Smooth muscle cell (in vitro differentiated cells): ENCODE measurements around the gene KCNJ1. TPM values are rescaled to one million over a fixed set of nuclear protein-coding genes. Genes with fewer than 3 reads are reported as not detected.

Source experiments
- DNase-seq: peaks from one replicate; lab custom pipeline; 2025; ENCODE audit not compliant: unreplicated experiment; lab: John Stamatoyannopoulos, UW
- H2AFZ ChIP-seq: fragments of 200-600 bp; sonication (generic); 2 replicates; pipeline ENCODE4 v1.6.0; 2016; ENCODE audit warnings: antibody characterized with exemption, low read depth, mild to moderate bottlenecking
- H3F3A ChIP-seq: fragments of 200-600 bp; sonication (generic); 2 replicates; pipeline ENCODE4 v1.6.0; 2017; ENCODE audit warnings: antibody characterized with exemption, low read depth
- H3K27ac ChIP-seq: fragments of 200-600 bp; sonication (generic); 2 replicates; pipeline ENCODE4 v1.5.1; 2016; ENCODE audit warnings: low read depth, mild to moderate bottlenecking
- H3K27me3 ChIP-seq: fragments of 200-600 bp; sonication (generic); 2 replicates; pipeline ENCODE4 v1.6.1; 2016; ENCODE audit warnings: low read depth, mild to moderate bottlenecking
- H3K36me3 ChIP-seq: fragments of 200-600 bp; sonication (generic); 2 replicates; pipeline ENCODE4 v1.5.1; 2016; ENCODE audit warnings: low read depth
- H3K4me1 ChIP-seq: fragments of 200-600 bp; sonication (generic); 2 replicates; pipeline ENCODE4 v1.5.1; 2016; ENCODE audit warnings: low read depth
- H3K4me2 ChIP-seq: fragments of 200-600 bp; sonication (generic); 2 replicates; pipeline ENCODE4 v1.6.0; 2016; ENCODE audit warnings: mild to moderate bottlenecking
- H3K4me3 ChIP-seq: fragments of 200-600 bp; sonication (generic); 2 replicates; pipeline ENCODE4 v1.5.1; 2016; ENCODE audit warnings: mild to moderate bottlenecking
- H3K79me2 ChIP-seq: fragments of 200-600 bp; sonication (generic); 2 replicates; pipeline ENCODE4 v1.6.0; 2016; ENCODE audit warnings: low read depth, mild to moderate bottlenecking
- H3K9ac ChIP-seq: fragments of 200-600 bp; sonication (generic); 2 replicates; pipeline ENCODE4 v1.6.0; 2016; ENCODE audit warnings: low read depth
- H3K9me3 ChIP-seq: fragments of 200-600 bp; sonication (generic); replicated peaks from 2 replicates; pipeline ENCODE4 v1.5.1; 2016; ENCODE audit warnings: low read depth
- H4K20me1 ChIP-seq: fragments of 200-600 bp; sonication (generic); 2 replicates; pipeline ENCODE4 v1.6.0; 2016; ENCODE audit warnings: low read depth
- CTCF ChIP-seq: fragments of 200-600 bp; sonication (generic); IDR thresholded peaks from 2 replicates; pipeline ENCODE4 v1.5.1; 2017; ENCODE audit warnings: borderline replicate concordance, mild to moderate bottlenecking, antibody characterized with exemption; ENCODE audit not compliant: insufficient read depth, poor library complexity, severe bottlenecking
- WGBS: methylation state at CpG from one replicate; pipeline ENCODE4 v1.1.7; 2016; ENCODE audit warnings: low lambda C conversion rate; 5-methylcytosine and 5-hydroxymethylcytosine counted together
- polyA plus RNA-seq: library from polyadenylated mRNA; unstranded; fragments of >200 nt; fragmentation: Nextera tagmentation; extraction: Ambion mirVana; gene quantifications from 2 replicates; pipeline ENCODE4 v1.2.1, GENCODE V29; 2016
- total RNA-seq: library from RNA; depleted of rRNA; stranded (reverse); fragments of >200 nt; gene quantifications from 2 replicates; pipeline ENCODE4 v1.2.3, GENCODE V29; 2014

The KCNJ1 gene
- total and polyA plus RNA-seq, 2 experiments from 2014 or later: 0.99 TPM; not detected in 1

GRCh38 chr11:128853559-128853958, 13.5 kb downstream of the KCNJ1 start:
- Histone ChIP-seq H3K27ac (no peak overlapping the region), H3K9ac (no peak overlapping the region), H3K4me1 (no peaks in the 10 kb centered on the region), H3F3A (no peaks in the 10 kb centered on the region), H3K4me2 (no peak overlapping the region), H3K36me3 (no peaks in the 10 kb centered on the region), H2AFZ (no peak overlapping the region), H3K9me3 (no peaks in the 10 kb centered on the region), H3K79me2 (no peaks in the 10 kb centered on the region), H3K27me3 (no peaks in the 10 kb centered on the region), H4K20me1 (no peaks in the 10 kb centered on the region), H3K4me3 (no peak overlapping the region)
- WGBS: 92% methylated on average over 6 of the region's 6 CpGs
- no peak for TF ChIP-seq CTCF
- DNase-seq: no peak

GRCh38 chr11:128852327-128853023, 14.6 kb downstream of the KCNJ1 start:
- no peaks in the 10 kb centered on the region for H3K27me3 ChIP-seq
- no peak overlapping the region for H2AFZ ChIP-seq
- H3K36me3 ChIP-seq: no peaks in the 10 kb centered on the region
- H3K9ac ChIP-seq: no peak overlapping the region
- DNase-seq: no peak
- WGBS: 88% methylated on average over 13 of the region's 13 CpGs
- H3F3A ChIP-seq: no peaks in the 10 kb centered on the region
- no peak overlapping the region for H3K4me3 ChIP-seq
- H3K4me2 ChIP-seq: no peak overlapping the region
- no peak overlapping the region for H3K27ac ChIP-seq
- TF ChIP-seq CTCF: no peak
- no peaks in the 10 kb centered on the region for H4K20me1 ChIP-seq
- H3K9me3 ChIP-seq: no peaks in the 10 kb centered on the region
- no peaks in the 10 kb centered on the region for H3K79me2 ChIP-seq
- H3K4me1 ChIP-seq: no peaks in the 10 kb centered on the region

GRCh38 chr11:128848815-128849455, 18.2 kb downstream of the KCNJ1 start:
- Histone ChIP-seq H3K79me2 (no peaks in the 10 kb centered on the region), H2AFZ (no peak overlapping the region), H3K27ac (no peak overlapping the region), H3K27me3 (peaks cover 4% of the 10 kb centered on the region), H4K20me1 (no peaks in the 10 kb centered on the region), H3K9me3 (no peaks in the 10 kb centered on the region), H3K4me2 (no peak overlapping the region), H3K9ac (no peak overlapping the region), H3F3A (no peaks in the 10 kb centered on the region), H3K36me3 (no peaks in the 10 kb centered on the region), H3K4me1 (no peaks in the 10 kb centered on the region), H3K4me3 (no peak overlapping the region)
- DNase-seq: no peak
- 26% methylated on average over 10 of the region's 10 CpGs for WGBS
- peak; percentile 57 for TF ChIP-seq CTCF

GRCh38 chr11:128846985-128847384, 20.1 kb downstream of the KCNJ1 start:
- no peak for DNase-seq
- Histone ChIP-seq H4K20me1 (no peaks in the 10 kb centered on the region), H3K4me3 (no peak overlapping the region), H3K9ac (no peak overlapping the region), H3K36me3 (no peaks in the 10 kb centered on the region), H3F3A (no peaks in the 10 kb centered on the region), H2AFZ (no peak overlapping the region), H3K27me3 (peaks cover 4% of the 10 kb centered on the region), H3K27ac (no peak overlapping the region), H3K4me1 (no peaks in the 10 kb centered on the region), H3K4me2 (no peak overlapping the region), H3K79me2 (no peaks in the 10 kb centered on the region), H3K9me3 (no peaks in the 10 kb centered on the region)
- TF ChIP-seq CTCF: no peak
- WGBS: 84% methylated on average over 4 of the region's 4 CpGs
